Activated CD8-positive, alpha-beta memory T cell treated with anti-CD3 and anti-CD28 coated beads, Interleukin-2, amount 50 U/mL, for 48 hours (primary cell): ENCODE measurements around the gene CASKIN1.
"Not testable (repeated sequence)": the region's sequence is repeated elsewhere in the genome, so short reads cannot be mapped to it uniquely, and the experiment has no call there.

Source experiments
- DNase-seq: peaks from one replicate; pipeline ENCODE4 v3.0.0-alpha.2; 2020

Gene CASKIN1

GRCh38 chr16:2196162-2196980 lies at the start of gene CASKIN1:
Gene CASKIN1 (minus strand): TSS chr16:2196605. CDS start chr16:2196432, 173 bp downstream.
- DNase-seq, result no peak

- DNase-seq, result no peak
Measured at GRCh38 chr16:2244926-2245795, 48.8 kb upstream of the CASKIN1 start.

- no peak for DNase-seq
Measured at GRCh38 chr16:2244301-2244700, 47.9 kb upstream of the CASKIN1 start.

- no peak for DNase-seq
Measured at GRCh38 chr16:2243781-2244180, 47.4 kb upstream of the CASKIN1 start.

- no peak for DNase-seq
Measured at GRCh38 chr16:2243031-2243528, 46.7 kb upstream of the CASKIN1 start.

GRCh38 chr16:2242598-2242997 lies 46.2 kb upstream of the CASKIN1 start:
- DNase-seq, result no peak

- DNase-seq, result not testable (repeated sequence)
Measured at GRCh38 chr16:2240331-2240730, 43.9 kb upstream of the CASKIN1 start.

- DNase-seq, result peak; percentile 54
Measured at GRCh38 chr16:2238838-2239675, 42.7 kb upstream of the CASKIN1 start.

- DNase-seq, result peak; percentile 56
Measured at GRCh38 chr16:2238150-2238837, 41.9 kb upstream of the CASKIN1 start.

- peak; percentile 56 for DNase-seq
Measured at GRCh38 chr16:2237493-2238149, 41.2 kb upstream of the CASKIN1 start.

- DNase-seq, result peak; percentile 57
Measured at GRCh38 chr16:2237102-2237482, 40.7 kb upstream of the CASKIN1 start.

- peak; percentile 59 for DNase-seq
Measured at GRCh38 chr16:2236337-2237101, 40.1 kb upstream of the CASKIN1 start, which contains the start of gene DNASE1L2. Gene DNASE1L2 (plus strand): TSS chr16:2236444. CDS start chr16:2236817, 373 bp downstream.

GRCh38 chr16:2235695-2236336 lies 39.4 kb upstream of the CASKIN1 start:
- DNase-seq, result peak; percentile 53

- DNase-seq, result no peak
Measured at GRCh38 chr16:2235234-2235651, 38.8 kb upstream of the CASKIN1 start.

- no peak for DNase-seq
Measured at GRCh38 chr16:2234813-2235170, 38.4 kb upstream of the CASKIN1 start.

GRCh38 chr16:2233872-2234812 lies 37.7 kb upstream of the CASKIN1 start:
- DNase-seq, result no peak

GRCh38 chr16:2233046-2233775 lies 36.8 kb upstream of the CASKIN1 start:
- DNase-seq, result no peak
